GM12878 (cell line): ENCODE data around the gene CA11. TPM values are rescaled to one million over a fixed set of nuclear protein-coding genes. Genes with fewer than 3 reads are reported as not detected.

ENCODE experiments used
- ATAC-seq: fragments of 200-7000 bp; cut with Tn5 transposase; 3 replicates; pipeline ENCODE4 v1.9.1; 2020; ENCODE audit warnings: mild to moderate bottlenecking, moderate library complexity
- BruUV-seq: library from RNA; stranded (reverse); fragments of 400-500 nt; replicated peaks from 2 replicates; lab custom pipeline; 2021; lab: Mats Ljungman, UMichigan
- CTCF ChIA-PET: fragments of 300-600 bp; sonication (Branson Sonifier 250); formaldehyde crosslinking; extraction: SDS; loops from one replicate; lab custom pipeline; 2021; ENCODE audit warnings: inconsistent platforms; lab: Yijun Ruan, JAX
- POLR2A ChIA-PET: fragments of 350-600 bp; formaldehyde crosslinking; extraction: SDS; loops from one replicate; lab custom pipeline; 2021; ENCODE audit warnings: inconsistent platforms; lab: Charles Lee
- RAD21 ChIA-PET: fragments of 300-600 bp; sonication (Branson Sonifier 250); formaldehyde crosslinking; loops from one replicate; lab custom pipeline; 2023; ENCODE audit warnings: antibody characterized with exemption; ENCODE audit not compliant: unreplicated experiment; lab: Charles Lee
- SMC1A ChIA-PET: fragments of 300-600 bp; sonication (Branson Sonifier 250); formaldehyde crosslinking; loops from one replicate; lab custom pipeline; 2023; ENCODE audit not compliant: unreplicated experiment, uncharacterized antibody; lab: Charles Lee
- DNase-seq: peaks from one replicate; pipeline ENCODE4 v3.0.0-alpha.2; 2011; ENCODE audit warnings: low read depth, low spot score
- FAIRE-seq: peaks from 3 replicates; lab custom pipeline; 2011; peaks lifted over from hg19 to GRCh38; lab: Jason Lieb, UNC
- H2AFZ ChIP-seq: 2 replicates; pipeline ENCODE4 v1.6.0; 2011; ENCODE audit warnings: low read depth, low read length, control low read depth; ENCODE audit not compliant: control insufficient read depth
- H3K27ac ChIP-seq: 2 replicates; pipeline ENCODE4 v1.5.1; 2011; ENCODE audit warnings: control low read depth; ENCODE audit not compliant: control insufficient read depth, insufficient read depth
- H3K27me3 ChIP-seq, 2 experiments: replicated peaks in 1 of 2; 2 replicates each; pipeline versions ENCODE4 v1.6.0 to v1.6.1; 2011; ENCODE audit warnings: low read length in 1 of 2; ENCODE audit not compliant: control insufficient read depth in 2 of 2, insufficient read depth in 2 of 2
- H3K36me3 ChIP-seq, 2 experiments: 2 replicates each; pipeline ENCODE4 v1.5.1; 2011; ENCODE audit warnings: low read length in 1 of 2; ENCODE audit not compliant: control insufficient read depth in 2 of 2, insufficient read depth in 2 of 2
- H3K4me1 ChIP-seq: 2 replicates; pipeline ENCODE4 v1.6.1; 2011; ENCODE audit warnings: mild to moderate bottlenecking, low read length, moderate library complexity, mixed read lengths; ENCODE audit not compliant: control insufficient read depth, insufficient read depth
- H3K4me2 ChIP-seq: 2 replicates; pipeline ENCODE4 v1.6.0; 2011; ENCODE audit warnings: control low read depth; ENCODE audit not compliant: control insufficient read depth, insufficient read depth
- H3K4me3 ChIP-seq: fragments of 200-600 bp; sonication (generic); 2 replicates; pipeline ENCODE4 v1.5.1; 2016
- H3K79me2 ChIP-seq: 2 replicates; pipeline ENCODE4 v1.6.0; 2011; ENCODE audit warnings: low read length; ENCODE audit not compliant: control insufficient read depth, insufficient read depth
- H3K9ac ChIP-seq: 2 replicates; pipeline ENCODE4 v1.8.0; 2011; ENCODE audit warnings: low read length, control low read depth, mixed read lengths; ENCODE audit not compliant: control insufficient read depth, insufficient read depth
- H3K9me3 ChIP-seq: replicated peaks from 3 replicates; pipeline ENCODE4 v1.5.1; 2011; ENCODE audit warnings: mild to moderate bottlenecking, low read length; ENCODE audit not compliant: control insufficient read depth, insufficient read depth
- H4K20me1 ChIP-seq: 2 replicates; pipeline ENCODE4 v1.6.0; 2011; ENCODE audit not compliant: control insufficient read depth, insufficient read depth
- CBX5 ChIP-seq: sonication (generic); IDR thresholded peaks from 2 replicates; pipeline ENCODE4 v1.6.1; 2016; ENCODE audit warnings: low read depth, moderate library complexity, mild to moderate bottlenecking, inconsistent platforms
- CHD4 ChIP-seq: fragments of 200-600 bp; sonication (generic); IDR thresholded peaks from 2 replicates; pipeline ENCODE4 v1.6.1; 2016; ENCODE audit warnings: mild to moderate bottlenecking
- EGR1 ChIP-seq, 2 experiments: IDR thresholded peaks; 1 replicate in 1 of 2; 2 replicates in 1 of 2; pipeline ENCODE4 v1.6.1; 2011 to 2012; ENCODE audit warnings: low read depth in 2 of 2, low read length in 2 of 2, borderline replicate concordance in 1 of 2, mild to moderate bottlenecking in 1 of 2, moderate library complexity in 1 of 2
- HDAC2 ChIP-seq: fragments of 200-600 bp; sonication (generic); IDR thresholded peaks from 2 replicates; pipeline ENCODE4 v1.6.1; 2017
- JUNB ChIP-seq: IDR thresholded peaks from 2 replicates; pipeline ENCODE4 v1.6.1; 2016; ENCODE audit warnings: antibody characterized with exemption, mild to moderate bottlenecking
- KDM1A ChIP-seq: fragments of 200-600 bp; sonication (generic); IDR thresholded peaks from 2 replicates; pipeline ENCODE4 v1.6.1; 2016; ENCODE audit warnings: borderline replicate concordance
- MTA3 ChIP-seq: IDR thresholded peaks from 2 replicates; pipeline ENCODE4 v1.6.1; 2012; ENCODE audit warnings: low read length, inconsistent platforms, borderline replicate concordance
- NFIC ChIP-seq: IDR thresholded peaks from 2 replicates; pipeline ENCODE4 v1.6.1; 2012; ENCODE audit warnings: low read depth, mild to moderate bottlenecking, inconsistent platforms, low read length, moderate library complexity
- SMARCA5 ChIP-seq: fragments of 450-650 bp; IDR thresholded peaks from 2 replicates; pipeline ENCODE4 v1.6.1; 2017; ENCODE audit warnings: mild to moderate bottlenecking
- SUZ12 ChIP-seq: fragments of 200-600 bp; sonication (generic); IDR thresholded peaks from one replicate; pipeline ENCODE4 v1.6.1; 2018; ENCODE audit warnings: antibody characterized with exemption, mild to moderate bottlenecking; ENCODE audit not compliant: unreplicated experiment
- TARDBP ChIP-seq: IDR thresholded peaks from 2 replicates; pipeline ENCODE4 v1.6.1; 2016; ENCODE audit warnings: borderline replicate concordance
- WGBS: methylation state at CpG from one replicate; pipeline ENCODE4 v1.1.6; 2016; ENCODE audit warnings: low lambda C conversion rate; ENCODE audit not compliant: insufficient replicate concordance, insufficient coverage; ENCODE audit errors: missing lambda C conversion rate; 5-methylcytosine and 5-hydroxymethylcytosine counted together
- in situ Hi-C: fragments of 300-500 bp; cut with MboI; formaldehyde crosslinking; loops from 9 replicates; pipeline ENCODE4 v1.14.3; 2018; ENCODE audit warnings: mixed read lengths
- intact Hi-C: fragments of 100-400 bp; cut with micrococcal nuclease; formaldehyde crosslinking; loops from one replicate; pipeline ENCODE4 v1.14.2; 2022; ENCODE audit not compliant: unreplicated experiment
- polyA plus RNA-seq, 11 experiments: library from polyadenylated mRNA; depleted of rRNA in 4 of 11; unstranded in 6 of 11; stranded (reverse) in 5 of 11; fragments of >200 nt; fragmentation: Nextera tagmentation in 4 of 11; fragmentation: Illumina TruSeq in 1 of 11; extraction: Ambion mirVana in 4 of 11; extraction: Trizol in 1 of 11; gene quantifications; 1 replicate in 1 of 11; 2 replicates in 10 of 11; pipeline versions ENCODE4 v1.2.1 to v1.2.3, GENCODE V29; 2011 to 2016; ENCODE audit warnings: inconsistent platforms in 2 of 11, missing spikeins in 2 of 11, low read depth in 1 of 11
- total RNA-seq, 4 experiments: library from RNA; depleted of rRNA in 3 of 4; stranded (reverse); fragments of >200 nt in 3 of 4; fragmentation: Illumina TruSeq in 1 of 4; extraction: Trizol in 1 of 4; gene quantifications; 2 replicates each; pipeline versions ENCODE4 v1.2.1 to v1.2.3, GENCODE V29; 2013 to 2021

The CA11 gene
- total and polyA plus RNA-seq, 10 of the 15 experiments (the other 5 are each of a cell fraction or from before 2014, with no cell fraction given): 1.7 to 7.5 (median 2.4) TPM

- Histone ChIP-seq H3K4me1 (peaks cover 9% of the 10 kb centered on the region), H3K27ac (no peak overlapping the region), H3K4me3 (no peak overlapping the region), H3K79me2 (no peaks in the 10 kb centered on the region), H3K9me3 (no peaks in the 10 kb centered on the region; the same call in 2 of the 3 replicates), H3K27me3 (no peaks in the 10 kb centered on the region)
- WGBS: 33% methylated on average over 4 of the region's 4 CpGs
- in situ Hi-C loops: no loop called here
- SMC1A ChIA-PET: no interaction called here
- BruUV-seq: no TSS peak
- no peak for ATAC-seq
- no peak for FAIRE-seq
- CTCF ChIA-PET: interaction anchor here (3.6 kb wide), 1 partner anchor 11 kb away, joined by 20 read pairs; no protein-coding TSS in a partner anchor
- TF ChIP-seq NFIC (no peak), HDAC2 (no peak), CBX5 (no peak), MTA3 (no peak), EGR1 (IDR thresholded peaks at IDR 0.05; ENCODE audit: borderline replicate concordance in 1 of 2, low read depth in 2 of 2, low read length in 2 of 2) (no peak), SUZ12 (no peak), KDM1A (no peak), CHD4 (no peak), TARDBP (no peak), SMARCA5 (no peak), JUNB (no peak)
- TF ChIP-seq, all 136 proteins: peak for 0
- Histone ChIP-seq H3K36me3 (no peaks in the 10 kb centered on the region), H3K4me2 (no peak overlapping the region), H2AFZ (no peak overlapping the region), H3K9ac (no peak overlapping the region), H4K20me1 (no peaks in the 10 kb centered on the region)
- intact Hi-C loops: loop anchor here (5.0 kb wide), 1 partner anchor 119 kb away; no protein-coding TSS in a partner anchor
- POLR2A ChIA-PET: no interaction called here
- no peak for DNase-seq
- RAD21 ChIA-PET: interaction anchor here (1.0 kb wide), 1 partner anchor 13 kb away, joined by 3 read pairs; no protein-coding TSS in a partner anchor
These were observed 17.7 kb upstream of the CA11 start for GRCh38 chr19:48663667-48664066.
